ENCODE data around the gene PDZK1.
"Not testable (repeated sequence)": the region's sequence is repeated elsewhere in the genome, so short reads cannot be mapped to it uniquely, and the experiment has no call there.

GRCh38 chr1:145662502-145662901, 44.7 kb downstream of the PDZK1 start:
- not testable (repeated sequence) for TF ChIP-seq CTCF, POLR2A (IDR thresholded peaks at IDR 0.05)

Data from body of pancreas (tissue), 4 donors.